Endothelial cell of umbilical vein (primary cell): Measurements from ENCODE around the gene TMEM184B.

Experiments used
- CTCF ChIP-seq, 2 donors: IDR thresholded peaks; 1 replicate in 1 of 2; 2 replicates in 1 of 2; pipeline ENCODE4 v1.5.1; 2011; ENCODE audit warnings: low read length in 2 of 2, mild to moderate bottlenecking in 2 of 2, moderate library complexity in 2 of 2, control low read depth in 1 of 2, inconsistent platforms in 1 of 2, low read depth in 1 of 2; ENCODE audit not compliant: insufficient read depth in 1 of 2; ENCODE audit errors: extremely low read depth in 1 of 2
- EZH2 ChIP-seq: IDR thresholded peaks from 2 replicates; pipeline ENCODE4 v1.6.1; 2012; ENCODE audit warnings: borderline replicate concordance, low read depth, mild to moderate bottlenecking, moderate library complexity, low read length, inconsistent platforms; ENCODE audit not compliant: severe bottlenecking
- FOS ChIP-seq: IDR thresholded peaks from 2 replicates; pipeline ENCODE4 v1.6.1; 2011; ENCODE audit warnings: mild to moderate bottlenecking, low read length, moderate library complexity, borderline replicate concordance; ENCODE audit not compliant: insufficient read depth
- GATA2 ChIP-seq: IDR thresholded peaks from 2 replicates; pipeline ENCODE4 v1.7.0; 2011; ENCODE audit warnings: low read depth, mild to moderate bottlenecking, moderate library complexity, mixed read lengths, low read length; ENCODE audit not compliant: insufficient read length, insufficient read depth
- JUN ChIP-seq: IDR thresholded peaks from 2 replicates; pipeline ENCODE4 v1.6.1; 2011; ENCODE audit warnings: borderline replicate concordance, low read depth; ENCODE audit not compliant: insufficient read length, insufficient read depth
- MYC ChIP-seq: IDR thresholded peaks from one replicate; pipeline ENCODE4 v1.6.1; 2011; ENCODE audit warnings: mild to moderate bottlenecking, low read depth, low read length
- POLR2A ChIP-seq: IDR thresholded peaks from 2 replicates; pipeline ENCODE4 v1.6.1; 2012; ENCODE audit warnings: low read depth, mild to moderate bottlenecking, control low read depth, low read length
- POLR2AphosphoS5 ChIP-seq: IDR thresholded peaks from 2 replicates; pipeline ENCODE4 v1.6.1; 2012; ENCODE audit warnings: low read depth, mild to moderate bottlenecking, control low read depth, low read length, moderate library complexity; ENCODE audit not compliant: insufficient read depth

- TF ChIP-seq CTCF (IDR thresholded peaks at IDR 0.05; ENCODE audit: extremely low read depth in 1 of 2, insufficient read depth in 1 of 2, low read depth in 1 of 2, low read length in 2 of 2) (no peak), JUN (no peak), POLR2AphosphoS5 (no peak), POLR2A (no peak), EZH2 (no peak), MYC (no peak), GATA2 (no peak), FOS (no peak)
These were observed 41.5 kb upstream of the TMEM184B start for GRCh38 chr22:38314051-38314932.
